IPS-15b (cell line): ENCODE results near the gene PLCXD1.
"Not testable (repeated sequence)": the region's sequence is repeated elsewhere in the genome, so short reads cannot be mapped to it uniquely, and the experiment has no call there.

Experiments
- H3K27me3 ChIP-seq: one replicate; pipeline ENCODE4 v1.6.1; 2013; ENCODE audit warnings: low read length; ENCODE audit not compliant: control insufficient read depth, insufficient read depth
- H3K36me3 ChIP-seq: one replicate; pipeline ENCODE4 v1.6.1; 2013; ENCODE audit warnings: low read length; ENCODE audit not compliant: control insufficient read depth, insufficient read depth
- H3K4me1 ChIP-seq: one replicate; pipeline ENCODE4 v1.6.1; 2013; ENCODE audit warnings: mild to moderate bottlenecking, low read length; ENCODE audit not compliant: control insufficient read depth, insufficient read depth
- H3K4me3 ChIP-seq: one replicate; pipeline ENCODE4 v1.5.1; 2013; ENCODE audit warnings: low read depth, low read length
- H3K9ac ChIP-seq: one replicate; pipeline ENCODE4 v1.6.1; 2013; ENCODE audit warnings: low read depth, mild to moderate bottlenecking, low read length
- H3K9me3 ChIP-seq: one replicate; pipeline ENCODE4 v1.6.1; 2013; ENCODE audit warnings: mild to moderate bottlenecking, low read length; ENCODE audit not compliant: control insufficient read depth, insufficient read depth

Gene PLCXD1

DNA sequence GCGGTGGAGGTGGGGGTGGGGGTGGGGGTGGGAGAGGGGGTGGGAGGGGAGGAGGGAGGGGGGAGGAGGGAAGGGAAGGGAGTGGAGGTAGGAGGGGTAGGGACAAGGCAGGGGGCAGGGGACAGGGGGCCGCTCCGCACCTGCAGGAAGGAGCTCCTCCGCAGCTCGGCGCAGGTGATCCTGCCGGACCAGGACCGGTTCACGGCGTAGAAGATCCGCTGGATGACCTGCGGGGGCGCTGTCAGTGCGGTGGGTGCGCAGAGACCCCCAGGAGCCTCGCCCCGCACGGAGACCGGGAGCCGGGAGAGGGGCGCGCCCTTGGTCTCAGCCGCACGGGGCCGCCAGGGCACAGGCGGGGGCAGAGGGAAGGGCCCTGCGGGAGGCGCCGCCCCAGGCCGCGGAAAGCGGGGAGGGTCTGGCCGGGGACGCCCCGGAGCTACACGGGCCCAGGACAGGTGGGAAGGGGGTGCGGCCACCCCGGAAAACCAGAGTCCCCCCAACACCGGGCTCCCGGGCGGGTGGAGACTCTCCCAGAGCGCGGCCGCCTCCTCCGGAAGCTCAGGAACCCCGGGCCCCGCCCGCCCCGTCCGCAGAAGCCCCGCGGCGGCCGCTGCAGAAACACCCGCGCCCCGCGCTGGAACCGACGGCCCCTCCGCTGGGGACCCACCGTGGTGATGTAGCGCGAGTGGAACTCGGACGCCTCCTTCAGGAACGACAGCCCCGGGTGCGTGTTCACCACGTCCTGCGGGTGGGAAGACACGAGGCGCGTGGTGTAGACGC, 65.0 kb downstream of the PLCXD1 start:
- no peaks in the 10 kb centered on the region for H3K4me1 ChIP-seq
- no peaks in the 10 kb centered on the region for H3K27me3 ChIP-seq
- no peaks in the 10 kb centered on the region for H3K9me3 ChIP-seq
- peaks cover 40% of the 10 kb centered on the region for H3K36me3 ChIP-seq
- H3K9ac ChIP-seq, result no peak overlapping the region
- no peak overlapping the region for H3K4me3 ChIP-seq

DNA sequence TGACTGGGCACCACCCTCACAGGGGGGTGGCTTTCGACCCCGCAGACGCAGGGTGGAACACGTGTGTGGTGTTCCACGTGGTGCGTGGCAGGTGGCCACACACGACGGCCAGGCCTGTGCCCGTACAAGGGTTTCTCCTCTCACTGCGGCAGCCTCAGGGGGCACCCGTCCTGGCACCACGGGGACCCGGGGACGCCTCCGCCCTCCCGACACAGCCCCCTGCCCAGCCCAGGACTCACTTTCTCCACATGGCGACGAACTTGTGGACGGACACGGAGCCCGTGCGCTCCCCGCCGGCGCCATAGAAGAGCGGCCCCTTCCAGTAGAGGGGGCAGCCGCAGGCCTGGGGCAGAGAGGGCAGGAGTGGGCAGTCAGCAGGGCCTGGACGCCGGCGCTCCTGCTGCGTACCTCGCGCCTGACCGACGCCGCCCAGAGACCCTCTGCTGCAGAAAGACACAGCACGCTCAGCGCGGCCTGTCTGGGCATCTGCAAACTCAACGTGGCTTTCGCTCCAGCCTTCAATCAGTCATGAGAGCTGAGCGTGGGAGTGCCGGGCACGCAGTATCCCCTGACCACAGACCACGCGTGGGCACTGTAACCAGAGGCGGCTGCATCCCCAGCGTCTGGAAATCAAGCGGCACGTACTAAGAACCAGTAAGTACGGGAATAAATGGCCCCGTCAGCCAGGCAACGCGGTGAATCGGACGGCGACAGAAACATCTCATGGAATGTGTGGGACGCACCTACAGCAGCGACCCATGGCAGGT, 66.4 kb downstream of the PLCXD1 start:
- no peaks in the 10 kb centered on the region for H3K9me3 ChIP-seq
- H3K27me3 ChIP-seq, result no peaks in the 10 kb centered on the region
- no peaks in the 10 kb centered on the region for H3K4me1 ChIP-seq
- H3K36me3 ChIP-seq, result peaks cover 41% of the 10 kb centered on the region
- no peak overlapping the region for H3K4me3 ChIP-seq
- no peak overlapping the region for H3K9ac ChIP-seq

DNA sequence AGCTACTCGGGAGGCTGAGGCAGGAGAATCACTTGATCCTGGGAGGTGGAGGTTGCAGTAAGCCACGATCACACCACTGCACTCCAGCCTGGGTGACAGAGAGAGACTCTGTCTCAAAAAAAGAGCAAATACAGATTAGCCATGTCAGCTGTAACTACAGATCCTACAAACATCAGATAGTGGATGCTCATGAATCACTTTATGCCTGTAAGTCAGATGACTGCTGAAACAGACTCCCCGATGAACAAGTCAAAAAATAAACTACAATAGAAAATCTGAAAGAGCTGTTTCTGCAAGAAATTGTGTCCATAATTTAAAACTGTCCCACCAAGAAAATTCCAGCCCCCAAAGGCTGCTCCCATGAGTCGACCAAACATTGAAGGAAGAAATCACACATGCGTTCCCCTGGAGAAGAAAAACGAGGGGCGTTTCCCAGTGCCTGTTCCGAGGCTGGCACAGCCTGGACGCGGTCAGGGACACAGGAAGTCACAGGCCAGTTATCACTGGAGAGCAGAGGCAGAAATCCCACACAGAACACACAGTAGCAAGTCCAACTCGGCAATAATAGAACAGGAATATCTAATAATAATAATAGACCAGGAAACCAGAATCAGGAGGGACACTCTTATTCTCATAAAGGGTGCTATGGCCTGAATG, 67.4 kb downstream of the PLCXD1 start:
- Histone ChIP-seq H3K4me3 (no peak overlapping the region), H3K9ac (no peak overlapping the region), H3K4me1 (no peaks in the 10 kb centered on the region), H3K36me3 (peaks cover 45% of the 10 kb centered on the region), H3K9me3 (no peaks in the 10 kb centered on the region), H3K27me3 (no peaks in the 10 kb centered on the region)

DNA sequence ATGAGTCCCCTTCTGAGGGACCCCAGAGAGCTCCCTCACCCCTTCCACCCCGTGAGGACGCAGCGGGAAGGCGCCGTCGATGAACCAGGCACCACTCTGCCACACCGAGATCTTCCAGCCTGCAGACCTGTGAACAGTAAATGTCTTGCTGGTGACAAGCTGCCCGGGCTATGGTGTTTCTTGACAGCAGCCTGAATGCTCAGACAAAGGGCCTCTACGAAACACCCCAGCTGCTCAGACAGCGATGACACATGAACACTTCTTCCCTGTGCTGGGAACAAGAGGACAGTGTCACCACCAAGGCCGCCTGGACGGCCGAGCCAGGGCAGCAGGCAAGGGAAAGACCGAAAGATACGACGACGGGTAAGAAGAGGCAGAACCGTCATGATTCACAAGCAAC, 68.0 kb downstream of the PLCXD1 start:
- Histone ChIP-seq H3K4me1 (no peaks in the 10 kb centered on the region), H3K4me3 (no peak overlapping the region), H3K9ac (no peak overlapping the region), H3K9me3 (no peaks in the 10 kb centered on the region), H3K36me3 (peaks cover 44% of the 10 kb centered on the region), H3K27me3 (no peaks in the 10 kb centered on the region)

DNA sequence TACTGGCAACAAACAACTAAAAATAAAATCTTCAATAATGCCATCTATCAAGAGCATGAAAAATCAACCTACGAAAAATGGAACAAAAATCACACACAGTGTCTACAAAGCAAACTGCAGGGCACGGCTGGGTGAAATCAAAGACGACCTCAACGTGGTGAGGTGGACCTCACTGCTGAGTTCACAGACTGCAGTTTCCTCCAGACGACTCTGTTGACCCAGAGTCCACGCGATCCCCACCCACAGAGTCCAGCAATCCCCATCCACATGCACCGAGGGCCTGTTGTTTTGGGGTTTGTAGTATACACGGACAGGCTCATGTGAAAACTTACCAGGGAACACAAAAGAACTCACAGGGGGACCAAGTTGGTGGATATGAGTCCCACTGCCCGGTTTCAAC, 68.5 kb downstream of the PLCXD1 start:
- H3K9me3 ChIP-seq, result no peaks in the 10 kb centered on the region
- no peaks in the 10 kb centered on the region for H3K4me1 ChIP-seq
- no peak overlapping the region for H3K4me3 ChIP-seq
- no peak overlapping the region for H3K9ac ChIP-seq
- peaks cover 41% of the 10 kb centered on the region for H3K36me3 ChIP-seq
- H3K27me3 ChIP-seq, result no peaks in the 10 kb centered on the region

DNA sequence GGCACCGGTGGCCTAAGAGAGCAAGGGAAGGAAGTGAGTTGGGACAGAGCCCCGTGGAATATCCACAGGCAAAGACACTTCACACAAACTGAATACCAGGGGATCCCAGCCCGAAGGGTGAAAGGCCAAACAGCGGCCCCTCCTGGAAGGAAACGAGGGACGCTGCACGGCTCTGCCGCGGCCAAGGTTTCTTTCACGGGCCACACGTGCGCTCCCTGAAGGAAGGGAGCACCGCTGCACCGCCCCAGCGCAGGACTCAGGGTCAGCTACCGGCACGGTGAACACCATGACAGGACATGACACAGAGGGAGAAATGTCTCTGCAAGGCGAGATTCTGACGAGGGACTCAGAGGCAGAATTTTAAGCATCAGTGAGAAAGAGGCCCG, 69.0 kb downstream of the PLCXD1 start:
- Histone ChIP-seq H3K9me3 (no peaks in the 10 kb centered on the region), H3K4me1 (no peaks in the 10 kb centered on the region), H3K27me3 (no peaks in the 10 kb centered on the region), H3K4me3 (no peak overlapping the region), H3K9ac (no peak overlapping the region), H3K36me3 (peaks cover 39% of the 10 kb centered on the region)

DNA sequence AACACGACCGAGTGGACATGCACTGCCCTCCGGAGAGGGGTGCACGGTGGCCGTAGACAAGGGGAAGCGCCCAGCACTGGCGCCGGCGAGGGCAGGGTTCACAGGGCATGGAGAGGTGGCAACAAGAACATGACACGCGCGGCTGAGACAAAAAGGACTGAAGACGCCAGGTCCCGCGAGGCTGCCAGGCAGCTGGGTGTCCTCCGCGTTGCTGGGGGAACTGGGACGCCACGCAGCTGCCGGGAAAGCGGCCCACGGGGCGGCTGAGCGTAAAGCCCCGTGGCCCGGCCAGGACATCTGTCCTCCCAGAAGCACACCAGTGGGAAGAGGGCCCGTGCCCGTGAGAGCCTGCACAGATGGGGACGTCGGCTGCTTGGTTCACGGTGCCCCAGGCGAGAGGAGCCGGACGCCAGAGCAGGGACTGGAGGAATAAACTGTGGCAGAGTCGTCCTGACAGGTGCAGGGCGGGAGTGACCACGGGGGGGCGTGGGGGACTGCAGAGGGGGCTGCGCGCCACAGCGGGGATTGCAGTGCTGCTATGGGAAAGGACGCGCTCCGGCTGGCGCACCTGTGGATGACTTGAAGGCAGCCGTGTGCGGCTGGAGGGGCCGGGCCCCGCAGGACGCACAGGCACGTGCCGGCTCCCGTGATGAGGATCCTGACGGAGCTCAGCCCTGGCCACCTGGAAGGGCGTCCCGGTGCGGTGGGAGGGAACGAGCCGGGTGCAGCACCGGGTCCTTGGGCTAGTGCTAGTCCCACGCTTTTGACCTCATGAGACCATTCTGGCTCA, 69.5 kb downstream of the PLCXD1 start:
- no peak overlapping the region for H3K9ac ChIP-seq
- H3K9me3 ChIP-seq, result no peaks in the 10 kb centered on the region
- no peaks in the 10 kb centered on the region for H3K4me1 ChIP-seq
- H3K4me3 ChIP-seq, result no peak overlapping the region
- H3K27me3 ChIP-seq, result no peaks in the 10 kb centered on the region
- H3K36me3 ChIP-seq, result peaks cover 39% of the 10 kb centered on the region

DNA sequence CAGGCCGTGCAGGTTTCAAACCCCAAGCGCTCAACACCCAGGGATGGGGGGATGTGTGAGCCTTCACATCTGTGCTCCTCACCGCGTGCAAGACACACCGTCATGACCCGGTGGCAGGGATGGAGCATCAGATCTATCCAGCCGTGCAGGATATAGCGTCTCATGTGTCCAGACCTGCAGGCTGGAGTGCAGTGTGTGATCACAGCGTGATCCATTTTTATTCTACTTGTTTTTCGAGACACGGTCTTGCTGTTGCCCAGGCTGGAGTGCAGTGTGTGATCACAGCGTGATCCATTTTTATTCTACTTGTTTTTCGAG, 70.1 kb downstream of the PLCXD1 start:
- H3K4me3 ChIP-seq, H3K9me3 ChIP-seq, H3K9ac ChIP-seq, H3K27me3 ChIP-seq, H3K4me1 ChIP-seq: not testable (repeated sequence)
- peaks cover 39% of the 10 kb centered on the region for H3K36me3 ChIP-seq

DNA sequence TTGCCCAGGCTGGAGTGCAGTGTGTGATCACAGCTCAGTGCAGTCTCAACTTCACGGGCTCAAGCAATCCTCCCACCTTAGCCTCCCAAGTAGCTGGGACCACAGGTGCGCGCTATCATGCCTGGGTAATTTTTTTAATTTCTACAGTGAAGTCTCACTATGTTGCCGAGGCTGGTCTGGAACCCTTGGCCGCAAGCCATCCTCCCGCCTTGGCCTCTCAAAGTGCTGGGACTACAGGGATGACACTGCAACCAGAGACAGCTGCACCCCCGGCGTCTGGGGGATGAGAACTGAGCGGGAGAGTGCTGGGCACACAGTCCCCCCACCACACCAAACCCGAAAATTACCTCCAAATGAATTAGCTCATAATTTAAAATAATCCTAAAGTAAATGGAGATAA, 70.6 kb downstream of the PLCXD1 start:
- Histone ChIP-seq H3K27me3 (no peaks in the 10 kb centered on the region), H3K36me3 (peaks cover 35% of the 10 kb centered on the region), H3K4me3 (no peak overlapping the region), H3K9ac (no peak overlapping the region), H3K9me3 (no peaks in the 10 kb centered on the region), H3K4me1 (no peaks in the 10 kb centered on the region)

DNA sequence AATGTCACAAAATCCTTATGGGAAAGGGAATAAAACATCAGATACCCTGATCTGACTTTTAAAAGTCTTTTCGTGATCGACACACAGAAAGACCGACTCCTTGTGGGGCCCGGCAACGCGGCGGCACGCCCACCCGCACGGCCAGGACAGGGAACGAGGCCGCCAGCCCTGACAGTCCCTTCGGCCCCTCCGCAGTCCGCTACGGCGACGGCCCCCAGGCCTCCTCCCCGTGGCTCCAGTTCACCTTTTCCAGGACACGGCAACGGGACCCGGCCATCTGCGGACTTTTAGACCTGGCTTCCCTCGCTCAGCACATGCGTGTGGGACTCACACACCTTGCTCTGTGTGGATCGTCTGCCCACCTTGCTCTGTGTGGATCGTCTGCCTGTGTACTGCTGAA, 71.0 kb downstream of the PLCXD1 start:
- Histone ChIP-seq H3K9me3 (no peaks in the 10 kb centered on the region), H3K9ac (no peak overlapping the region), H3K36me3 (peaks cover 34% of the 10 kb centered on the region)

DNA sequence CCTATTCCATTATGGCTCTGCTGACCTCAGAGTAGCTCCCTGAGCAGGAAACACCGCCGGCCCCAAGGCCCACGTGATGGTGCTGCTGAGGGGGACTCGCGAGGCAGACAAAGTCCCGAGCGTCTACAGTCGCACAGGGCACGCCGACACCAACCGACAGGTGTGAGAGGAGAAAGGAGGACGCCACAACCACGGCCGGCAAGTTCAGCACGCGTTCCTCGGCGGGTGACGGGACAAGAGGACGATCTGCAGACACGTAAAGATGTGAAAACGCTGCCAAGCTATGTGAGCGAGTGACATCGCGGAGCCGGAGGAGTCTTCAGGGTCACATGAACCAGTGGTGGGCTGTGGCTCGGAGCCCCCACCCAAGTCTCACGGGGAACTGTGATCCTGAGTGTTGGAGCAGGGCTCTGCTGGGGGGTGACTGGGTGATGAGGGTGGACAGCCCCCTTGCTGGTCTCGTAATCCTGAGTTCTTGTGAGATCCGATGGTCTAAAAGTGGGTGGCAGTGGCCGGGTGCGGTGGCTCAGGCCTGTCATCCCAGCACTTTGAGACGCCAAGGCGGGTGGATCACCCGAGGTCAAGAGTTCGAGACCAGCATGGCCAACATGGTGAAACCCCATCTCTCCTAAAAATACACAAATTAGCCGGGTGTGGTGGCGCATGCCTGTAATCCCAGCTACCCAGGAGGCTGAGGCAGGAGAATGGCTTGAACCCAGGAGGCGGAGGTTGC, 71.6 kb downstream of the PLCXD1 start:
- H3K9ac ChIP-seq, result no peak overlapping the region
- no peaks in the 10 kb centered on the region for H3K9me3 ChIP-seq
- peaks cover 32% of the 10 kb centered on the region for H3K36me3 ChIP-seq
- H3K4me3 ChIP-seq, result no peak overlapping the region
- H3K27me3 ChIP-seq, result no peaks in the 10 kb centered on the region
- no peaks in the 10 kb centered on the region for H3K4me1 ChIP-seq

More for the DNA sequence above, 71.0 kb downstream of the PLCXD1 start:
- Histone ChIP-seq H3K4me3 (no peak overlapping the region), H3K4me1 (no peaks in the 10 kb centered on the region), H3K27me3 (no peaks in the 10 kb centered on the region)
